Suprapubic skin (tissue), 3 donors: Measurements from ENCODE around the gene COQ10B.

Source experiments
- CTCF ChIP-seq, 2 donors: fragments of 200-600 bp in 1 of 2; fragments of 450-650 bp in 1 of 2; sonication (generic) in 1 of 2; IDR thresholded peaks; one replicate each; pipeline ENCODE4 v1.5.1; 2016 to 2019; ENCODE audit warnings: antibody characterized with exemption in 2 of 2, mild to moderate bottlenecking in 1 of 2, moderate library complexity in 1 of 2
- POLR2A ChIP-seq, 2 donors: fragments of 450-650 bp; IDR thresholded peaks; one replicate each; pipeline ENCODE4 v1.6.1; 2017; ENCODE audit warnings: antibody characterized with exemption in 2 of 2, mild to moderate bottlenecking in 2 of 2, moderate library complexity in 2 of 2

DNA sequence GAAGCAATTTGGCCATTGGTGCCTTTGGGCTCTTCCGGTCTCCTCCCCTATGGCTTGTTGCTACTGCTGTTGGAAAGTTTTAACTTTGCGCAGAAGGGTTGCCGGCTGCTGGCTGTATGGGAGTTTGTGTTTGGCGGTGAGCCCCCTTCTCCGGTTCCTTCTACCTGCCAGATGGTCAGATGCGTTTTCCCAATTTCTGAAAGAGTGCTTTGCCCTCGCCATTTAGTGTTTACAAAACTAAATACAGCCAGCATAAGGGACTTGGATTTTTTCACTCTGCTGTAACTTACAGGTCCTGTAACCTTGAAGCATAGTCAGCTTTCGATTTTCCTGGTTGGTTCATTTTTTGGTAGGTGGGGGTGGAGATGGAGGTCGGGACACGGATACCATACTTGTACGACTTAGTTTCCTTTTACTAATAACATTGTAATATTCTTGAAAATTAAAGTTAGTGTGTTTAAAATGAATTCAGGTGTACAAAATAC, 604 bp downstream of the COQ10B start:
- peak; percentile 13 to 24 for TF ChIP-seq POLR2A (IDR thresholded peaks at IDR 0.05)
- TF ChIP-seq CTCF (IDR thresholded peaks at IDR 0.05), result no peak
